DMS114 treated with DMSO at 0.1 percent for 48 hours (cell line): ENCODE results near the gene MEX3C.

Experiments
- DNase-seq: peaks from one replicate; lab custom pipeline; 2025; ENCODE audit not compliant: unreplicated experiment; lab: John Stamatoyannopoulos, UW

MEX3C gene

GRCh38 chr18:51197661-51198424 is at the start of gene MEX3C:
TSS of gene MEX3C (minus strand) at chr18:51197681. CDS start at chr18:51197320, 361 bp downstream.
- DNase-seq = peak; percentile 92

GRCh38 chr18:51241226-51241625 is 43.7 kb upstream of the MEX3C start:
- no peak for DNase-seq

- DNase-seq = no peak
Observed at GRCh38 chr18:51236225-51236624, 38.7 kb upstream of the MEX3C start.

- DNase-seq = no peak
Observed at GRCh38 chr18:51235009-51235789, 37.7 kb upstream of the MEX3C start.

GRCh38 chr18:51234117-51235008 is 36.9 kb upstream of the MEX3C start:
- DNase-seq = no peak

GRCh38 chr18:51229328-51229727 is 31.8 kb upstream of the MEX3C start:
- no peak for DNase-seq

GRCh38 chr18:51227660-51228059 is 30.2 kb upstream of the MEX3C start:
- no peak for DNase-seq

GRCh38 chr18:51226587-51227350 is 29.3 kb upstream of the MEX3C start:
- no peak for DNase-seq

- no peak for DNase-seq
Observed at GRCh38 chr18:51226068-51226467, 28.6 kb upstream of the MEX3C start.

GRCh38 chr18:51212606-51213005 is 15.1 kb upstream of the MEX3C start:
- no peak for DNase-seq

GRCh38 chr18:51211552-51211951 is 14.1 kb upstream of the MEX3C start:
- no peak for DNase-seq

- DNase-seq = no peak
Observed at GRCh38 chr18:51196811-51197660, 445 bp downstream of the MEX3C start.

GRCh38 chr18:51196118-51196810 is 1.2 kb downstream of the MEX3C start:
- DNase-seq = no peak

GRCh38 chr18:51195451-51196117 is 1.9 kb downstream of the MEX3C start:
- no peak for DNase-seq

GRCh38 chr18:51195086-51195450 is 2.4 kb downstream of the MEX3C start:
- no peak for DNase-seq

- no peak for DNase-seq
Observed at GRCh38 chr18:51194604-51195003, 2.9 kb downstream of the MEX3C start.

GRCh38 chr18:51193621-51194287 is 3.7 kb downstream of the MEX3C start:
- no peak for DNase-seq

GRCh38 chr18:51192696-51193095 is 4.8 kb downstream of the MEX3C start:
- DNase-seq = no peak
